GM23338 (cell line): Measurements from ENCODE around the gene PTPRR. TPM values are rescaled to one million over a fixed set of nuclear protein-coding genes. Genes with fewer than 3 reads are reported as not detected.
"Not testable (repeated sequence)": the region's sequence is repeated elsewhere in the genome, so short reads cannot be mapped to it uniquely, and the experiment has no call there.

ENCODE experiments used
- ATAC-seq: fragments of 200-7000 bp; cut with Tn5 transposase; 3 replicates; pipeline ENCODE4 v1.9.1; 2020
- DNase-seq: peaks from one replicate; pipeline ENCODE4 v3.0.0-alpha.2; 2015; ENCODE audit warnings: low spot score
- H2AFZ ChIP-seq: fragments of 200-600 bp; sonication (generic); 2 replicates; pipeline ENCODE4 v1.8.0; 2016; ENCODE audit warnings: antibody characterized with exemption, mild to moderate bottlenecking, moderate library complexity
- H3F3A ChIP-seq: fragments of 200-600 bp; sonication (generic); replicated peaks from 2 replicates; pipeline ENCODE4 v1.8.0; 2017; ENCODE audit warnings: antibody characterized with exemption, mixed run types, low read depth
- H3K27ac ChIP-seq: fragments of 200-600 bp; sonication (generic); 2 replicates; pipeline ENCODE4 v1.6.1; 2016; ENCODE audit warnings: low read depth
- H3K27me3 ChIP-seq: fragments of 200-600 bp; sonication (generic); 2 replicates; pipeline ENCODE4 v1.8.0; 2016; ENCODE audit warnings: mild to moderate bottlenecking, mixed run types, moderate library complexity; ENCODE audit not compliant: insufficient read depth
- H3K36me3 ChIP-seq: fragments of 200-600 bp; sonication (generic); 2 replicates; pipeline ENCODE4 v1.8.0; 2016; ENCODE audit warnings: mild to moderate bottlenecking; ENCODE audit not compliant: insufficient read depth
- H3K4me1 ChIP-seq: fragments of 200-600 bp; sonication (generic); 2 replicates; pipeline ENCODE4 v1.8.0; 2016; ENCODE audit warnings: mild to moderate bottlenecking, moderate library complexity; ENCODE audit not compliant: insufficient read depth
- H3K4me2 ChIP-seq: fragments of 200-600 bp; sonication (generic); 2 replicates; pipeline ENCODE4 v1.7.1; 2017; ENCODE audit warnings: mixed run types
- H3K4me3 ChIP-seq: fragments of 200-600 bp; sonication (generic); 2 replicates; pipeline ENCODE4 v1.6.1; 2016; ENCODE audit warnings: mixed run types
- H3K79me2 ChIP-seq: fragments of 200-600 bp; sonication (generic); replicated peaks from 2 replicates; pipeline ENCODE4 v1.8.0; 2017; ENCODE audit warnings: mild to moderate bottlenecking; ENCODE audit not compliant: insufficient read depth
- H3K9me2 ChIP-seq: fragments of 200-600 bp; sonication (generic); 2 replicates; pipeline ENCODE4 v1.8.0; 2017; ENCODE audit not compliant: insufficient read depth
- H4K20me1 ChIP-seq: fragments of 200-600 bp; sonication (generic); replicated peaks from 2 replicates; pipeline ENCODE4 v1.8.0; 2017; ENCODE audit warnings: mild to moderate bottlenecking; ENCODE audit not compliant: insufficient read depth
- H3K27ac Mint-ChIP-seq: 2 replicates; pipeline ENCODE4 v1.8.0; 2020; ENCODE audit warnings: inconsistent platforms, mild to moderate bottlenecking, moderate library complexity, mixed read lengths
- H3K27me3 Mint-ChIP-seq: 3 replicates; pipeline ENCODE4 v1.8.0; 2022; ENCODE audit warnings: low read depth, mild to moderate bottlenecking, moderate library complexity, mixed read lengths, inconsistent platforms; ENCODE audit not compliant: insufficient read depth, poor library complexity
- H3K36me3 Mint-ChIP-seq: 3 replicates; pipeline ENCODE4 v1.8.0; 2021; ENCODE audit warnings: low read depth, mild to moderate bottlenecking, inconsistent platforms, moderate library complexity, mixed read lengths
- H3K4me1 Mint-ChIP-seq: 3 replicates; pipeline ENCODE4 v1.8.0; 2020; ENCODE audit warnings: mild to moderate bottlenecking, inconsistent platforms, mixed read lengths
- H3K4me3 Mint-ChIP-seq: 3 replicates; pipeline ENCODE4 v1.8.0; 2021; ENCODE audit warnings: moderate library complexity, mild to moderate bottlenecking, inconsistent platforms, mixed read lengths
- H3K9me3 Mint-ChIP-seq: 3 replicates; pipeline ENCODE4 v1.8.0; 2020; ENCODE audit warnings: moderate library complexity, mild to moderate bottlenecking, inconsistent platforms, mixed read lengths
- JUNB ChIP-seq: IDR thresholded peaks from one replicate; pipeline ENCODE4 v1.6.1; 2016; ENCODE audit warnings: antibody characterized with exemption; ENCODE audit not compliant: unreplicated experiment
- NANOG ChIP-seq: IDR thresholded peaks from 2 replicates; pipeline ENCODE4 v1.6.1; 2016; ENCODE audit warnings: antibody characterized with exemption, borderline replicate concordance
- POLR2AphosphoS5 ChIP-seq: IDR thresholded peaks from 2 replicates; pipeline ENCODE4 v1.6.1; 2016; ENCODE audit warnings: antibody characterized with exemption, low read depth
- polyA plus RNA-seq: library from polyadenylated mRNA; unstranded; fragments of >200 nt; fragmentation: Nextera tagmentation; extraction: Ambion mirVana; gene quantifications from 2 replicates; pipeline ENCODE4 v1.2.1, GENCODE V29; 2016
- total RNA-seq: library from RNA; depleted of rRNA; stranded (reverse); fragments of >200 nt; shearing (Covaris generic); gene quantifications from 2 replicates; pipeline ENCODE4 v1.2.3, GENCODE V29; 2014
- TF ChIP-seq, protein P1 (sequence below), 2 experiments: fragments of 200-600 bp in 1 of 2; sonication (generic) in 1 of 2; conservative IDR thresholded peaks; 2 replicates each; pipeline versions ENCODE4 v1.5.1 to v1.6.1; 2016 to 2017; ENCODE audit warnings: antibody characterized with exemption in 2 of 2, low read depth in 2 of 2, mild to moderate bottlenecking in 2 of 2, moderate library complexity in 1 of 2
- TF ChIP-seq, protein P2 (sequence below): IDR thresholded peaks from 2 replicates; pipeline ENCODE4 v1.6.1; 2016; ENCODE audit warnings: antibody characterized with exemption

PTPRR gene
- total and polyA plus RNA-seq, 2 experiments from 2014 or later, result 0.26 to 0.76 TPM

GRCh38 chr12:70739756-70740155 lies 180.8 kb downstream of the PTPRR start:
- Mint-ChIP-seq H3K4me1 (no peaks in the 10 kb centered on the region), H3K4me3 (no peak overlapping the region), H3K27me3 (no peaks in the 10 kb centered on the region), H3K36me3 (peaks cover 11% of the 10 kb centered on the region), H3K9me3 (peaks cover 11% of the 10 kb centered on the region; the same call in 2 of the 3 replicates), H3K27ac (no peak overlapping the region)
- no peaks in the 10 kb centered on the region for H3F3A ChIP-seq
- H3K27ac ChIP-seq, result no peak overlapping the region
- H3K4me3 ChIP-seq, result no peak overlapping the region
- no peaks in the 10 kb centered on the region for H3K4me1 ChIP-seq
- H3K4me2 ChIP-seq, result no peak overlapping the region
- H3K9me2 ChIP-seq, result peaks cover 21% of the 10 kb centered on the region
- H3K36me3 ChIP-seq, result no peaks in the 10 kb centered on the region
- no peaks in the 10 kb centered on the region for H3K79me2 ChIP-seq
- TF ChIP-seq, protein P1, sequence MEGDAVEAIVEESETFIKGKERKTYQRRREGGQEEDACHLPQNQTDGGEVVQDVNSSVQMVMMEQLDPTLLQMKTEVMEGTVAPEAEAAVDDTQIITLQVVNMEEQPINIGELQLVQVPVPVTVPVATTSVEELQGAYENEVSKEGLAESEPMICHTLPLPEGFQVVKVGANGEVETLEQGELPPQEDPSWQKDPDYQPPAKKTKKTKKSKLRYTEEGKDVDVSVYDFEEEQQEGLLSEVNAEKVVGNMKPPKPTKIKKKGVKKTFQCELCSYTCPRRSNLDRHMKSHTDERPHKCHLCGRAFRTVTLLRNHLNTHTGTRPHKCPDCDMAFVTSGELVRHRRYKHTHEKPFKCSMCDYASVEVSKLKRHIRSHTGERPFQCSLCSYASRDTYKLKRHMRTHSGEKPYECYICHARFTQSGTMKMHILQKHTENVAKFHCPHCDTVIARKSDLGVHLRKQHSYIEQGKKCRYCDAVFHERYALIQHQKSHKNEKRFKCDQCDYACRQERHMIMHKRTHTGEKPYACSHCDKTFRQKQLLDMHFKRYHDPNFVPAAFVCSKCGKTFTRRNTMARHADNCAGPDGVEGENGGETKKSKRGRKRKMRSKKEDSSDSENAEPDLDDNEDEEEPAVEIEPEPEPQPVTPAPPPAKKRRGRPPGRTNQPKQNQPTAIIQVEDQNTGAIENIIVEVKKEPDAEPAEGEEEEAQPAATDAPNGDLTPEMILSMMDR (conservative IDR thresholded peaks at IDR 0.05; ENCODE audit: low read depth in 2 of 2), result no peak
- H3K27me3 ChIP-seq, result no peaks in the 10 kb centered on the region
- DNase-seq (no peak), ATAC-seq (no peak)
- no peaks in the 10 kb centered on the region for H4K20me1 ChIP-seq
- no peak overlapping the region for H2AFZ ChIP-seq

GRCh38 chr12:70736351-70737133 lies 184.0 kb downstream of the PTPRR start:
- Histone ChIP-seq H3K36me3 (no peaks in the 10 kb centered on the region), H3K27me3 (no peaks in the 10 kb centered on the region), H4K20me1 (no peaks in the 10 kb centered on the region), H2AFZ (no peak overlapping the region), H3K79me2 (no peaks in the 10 kb centered on the region), H3K9me2 (no peaks in the 10 kb centered on the region; the same call in 1 of the 2 replicates), H3K4me1 (no peaks in the 10 kb centered on the region), H3K4me3 (no peak overlapping the region), H3K4me2 (no peak overlapping the region), H3K27ac (no peak overlapping the region), H3F3A (no peaks in the 10 kb centered on the region)
- DNase-seq (no peak), ATAC-seq (no peak)
- peaks cover 11% of the 10 kb centered on the region for H3K36me3 Mint-ChIP-seq
- H3K4me3 Mint-ChIP-seq, result no peak overlapping the region
- H3K27me3 Mint-ChIP-seq, result peaks cover 2% of the 10 kb centered on the region
- peaks cover 2% of the 10 kb centered on the region; the same call in 2 of the 3 replicates for H3K4me1 Mint-ChIP-seq
- H3K9me3 Mint-ChIP-seq, result peaks cover 11% of the 10 kb centered on the region; the same call in 2 of the 3 replicates
- TF ChIP-seq, protein P2, sequence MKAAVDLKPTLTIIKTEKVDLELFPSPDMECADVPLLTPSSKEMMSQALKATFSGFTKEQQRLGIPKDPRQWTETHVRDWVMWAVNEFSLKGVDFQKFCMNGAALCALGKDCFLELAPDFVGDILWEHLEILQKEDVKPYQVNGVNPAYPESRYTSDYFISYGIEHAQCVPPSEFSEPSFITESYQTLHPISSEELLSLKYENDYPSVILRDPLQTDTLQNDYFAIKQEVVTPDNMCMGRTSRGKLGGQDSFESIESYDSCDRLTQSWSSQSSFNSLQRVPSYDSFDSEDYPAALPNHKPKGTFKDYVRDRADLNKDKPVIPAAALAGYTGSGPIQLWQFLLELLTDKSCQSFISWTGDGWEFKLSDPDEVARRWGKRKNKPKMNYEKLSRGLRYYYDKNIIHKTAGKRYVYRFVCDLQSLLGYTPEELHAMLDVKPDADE, result no peak
- TF ChIP-seq POLR2AphosphoS5 (no peak), NANOG (no peak), JUNB (no peak)
- no peak overlapping the region for H3K27ac Mint-ChIP-seq

- H3F3A ChIP-seq, H3K27ac ChIP-seq, H3K27me3 ChIP-seq, H3K4me2 ChIP-seq, H3K9me2 ChIP-seq, H3K4me1 Mint-ChIP-seq, H3K27ac Mint-ChIP-seq, H4K20me1 ChIP-seq, H3K4me3 ChIP-seq, H3K4me3 Mint-ChIP-seq, H2AFZ ChIP-seq, H3K79me2 ChIP-seq, H3K36me3 ChIP-seq, DNase-seq, H3K4me1 ChIP-seq, ATAC-seq, H3K27me3 Mint-ChIP-seq: not testable (repeated sequence)
- Mint-ChIP-seq H3K36me3 (peaks cover 11% of the 10 kb centered on the region), H3K9me3 (peaks cover 11% of the 10 kb centered on the region; the same call in 2 of the 3 replicates)
Observed at GRCh38 chr12:70735197-70735596, 185.3 kb downstream of the PTPRR start.
